Liver (tissue), 9 donors: ENCODE results near the gene PIGT. TPM values are rescaled to one million over a fixed set of nuclear protein-coding genes. Genes with fewer than 3 reads are reported as not detected.

Source experiments
- DNase-seq: peaks from one replicate; pipeline ENCODE4 v3.0.0-alpha.2; 2017; ENCODE audit warnings: low spot score
- H3K27ac ChIP-seq, 2 donors: one replicate each; pipeline ENCODE4 v1.7.0; 2013; ENCODE audit warnings: inconsistent platforms in 2 of 2, low read length in 2 of 2, control low read depth in 1 of 2, low read depth in 1 of 2, mild to moderate bottlenecking in 1 of 2
- H3K27me3 ChIP-seq, 4 donors: one replicate each; pipeline versions ENCODE4 v1.6.1 to v1.7.0; 2013; ENCODE audit warnings: low read length in 3 of 4, inconsistent platforms in 1 of 4, mild to moderate bottlenecking in 1 of 4, moderate library complexity in 1 of 4; ENCODE audit not compliant: control insufficient read depth in 4 of 4, insufficient read depth in 4 of 4
- H3K36me3 ChIP-seq, 4 donors: one replicate each; pipeline versions ENCODE4 v1.6.1 to v1.7.0; 2013; ENCODE audit warnings: low read length in 3 of 4, mild to moderate bottlenecking in 3 of 4, low read depth in 1 of 4, moderate library complexity in 1 of 4; ENCODE audit not compliant: control insufficient read depth in 4 of 4, insufficient read depth in 3 of 4
- H3K4me1 ChIP-seq, 4 donors: one replicate each; pipeline versions ENCODE4 v1.6.1 to v1.7.0; 2013; ENCODE audit warnings: low read length in 3 of 4, mild to moderate bottlenecking in 3 of 4, moderate library complexity in 1 of 4; ENCODE audit not compliant: control insufficient read depth in 4 of 4, insufficient read depth in 4 of 4
- H3K4me3 ChIP-seq, 3 donors: one replicate each; pipeline versions ENCODE4 v1.6.1 to v1.7.0; 2013; ENCODE audit warnings: low read length in 3 of 3, control low read depth in 1 of 3, low read depth in 1 of 3, mild to moderate bottlenecking in 1 of 3
- H3K9ac ChIP-seq, 2 donors: one replicate each; pipeline ENCODE4 v1.7.0; 2013; ENCODE audit warnings: low read length in 2 of 2, mild to moderate bottlenecking in 2 of 2, moderate library complexity in 2 of 2, control low read depth in 1 of 2, low read depth in 1 of 2
- H3K9me3 ChIP-seq, 4 donors: one replicate each; pipeline versions ENCODE4 v1.6.1 to v1.7.0; 2013; ENCODE audit warnings: low read length in 3 of 4; ENCODE audit not compliant: control insufficient read depth in 4 of 4
- ATF3 ChIP-seq: IDR thresholded peaks from 2 replicates; pipeline ENCODE4 v1.6.1; 2016; ENCODE audit warnings: antibody characterized with exemption
- CTCF ChIP-seq: fragments of 150-350 bp; IDR thresholded peaks from 2 replicates; pipeline ENCODE4 v1.5.1; 2017; ENCODE audit warnings: improper control_type of control experiment, low read depth, low read length; ENCODE audit not compliant: missing input control
- EGR1 ChIP-seq, 2 donors: IDR thresholded peaks; 2 replicates each; pipeline ENCODE4 v1.6.1; 2016 to 2018; ENCODE audit warnings: antibody characterized with exemption in 2 of 2, low read depth in 2 of 2
- FOXA1 ChIP-seq: IDR thresholded peaks from 2 replicates; pipeline ENCODE4 v1.6.1; 2016; ENCODE audit warnings: antibody characterized with exemption
- FOXA2 ChIP-seq: IDR thresholded peaks from 2 replicates; pipeline ENCODE4 v1.6.1; 2016; ENCODE audit warnings: antibody characterized with exemption
- GABPA ChIP-seq, 2 donors: IDR thresholded peaks in 1 of 2; conservative IDR thresholded peaks in 1 of 2; 2 replicates each; pipeline ENCODE4 v1.6.1; 2016; ENCODE audit warnings: antibody characterized with exemption in 2 of 2, mild to moderate bottlenecking in 1 of 2, moderate library complexity in 1 of 2
- HNF4A ChIP-seq, 2 donors: conservative IDR thresholded peaks; 2 replicates each; pipeline ENCODE4 v1.6.1; 2016; ENCODE audit warnings: antibody characterized with exemption in 2 of 2, mild to moderate bottlenecking in 2 of 2
- HNF4G ChIP-seq: IDR thresholded peaks from 2 replicates; pipeline ENCODE4 v1.6.1; 2016; ENCODE audit warnings: antibody characterized with exemption
- JUND ChIP-seq, 2 donors: IDR thresholded peaks; 2 replicates each; pipeline ENCODE4 v1.6.1; 2016; ENCODE audit warnings: antibody characterized with exemption in 2 of 2
- MAX ChIP-seq: IDR thresholded peaks from 2 replicates; pipeline ENCODE4 v1.6.1; 2016; ENCODE audit warnings: antibody characterized with exemption
- NR2F2 ChIP-seq: IDR thresholded peaks from 2 replicates; pipeline ENCODE4 v1.6.1; 2016; ENCODE audit warnings: antibody characterized with exemption
- RAD21 ChIP-seq, 2 donors: IDR thresholded peaks; 2 replicates each; pipeline ENCODE4 v1.6.1; 2016; ENCODE audit warnings: antibody characterized with exemption in 2 of 2, mild to moderate bottlenecking in 2 of 2
- REST ChIP-seq: IDR thresholded peaks from 2 replicates; pipeline ENCODE4 v1.6.1; 2016; ENCODE audit warnings: antibody characterized with exemption, mild to moderate bottlenecking
- RXRA ChIP-seq, 2 donors: IDR thresholded peaks; 2 replicates each; pipeline ENCODE4 v1.6.1; 2017 to 2018; ENCODE audit warnings: antibody characterized with exemption in 2 of 2, mild to moderate bottlenecking in 1 of 2
- SP1 ChIP-seq: IDR thresholded peaks from 2 replicates; pipeline ENCODE4 v1.6.1; 2018; ENCODE audit warnings: antibody characterized with exemption, mild to moderate bottlenecking
- TAF1 ChIP-seq: conservative IDR thresholded peaks from 2 replicates; pipeline ENCODE4 v1.6.1; 2016; ENCODE audit warnings: antibody characterized with exemption, mild to moderate bottlenecking
- YY1 ChIP-seq: IDR thresholded peaks from 2 replicates; pipeline ENCODE4 v1.6.1; 2016; ENCODE audit warnings: antibody characterized with exemption, mild to moderate bottlenecking
- ZBTB33 ChIP-seq: IDR thresholded peaks from 2 replicates; pipeline ENCODE4 v1.6.1; 2016; ENCODE audit warnings: antibody characterized with exemption
- WGBS: extraction: QIAGEN DNeasy Blood & Tissue Kit; methylation state at CpG from one replicate; pipeline ENCODE4 v1.1.7; 2013; 5-methylcytosine and 5-hydroxymethylcytosine counted together
- polyA plus RNA-seq, 2 donors: library from polyadenylated mRNA; stranded (reverse) in 1 of 2; unstranded in 1 of 2; fragments of 200-250 nt in 1 of 2; fragments of >200 nt in 1 of 2; fragmentation: Nextera tagmentation in 1 of 2; extraction: Ambion mirVana in 1 of 2; gene quantifications; one replicate each; pipeline versions ENCODE4 v1.2.1 to v1.2.3, GENCODE V29; 2013 to 2015
- total RNA-seq, 2 donors: library from RNA; depleted of rRNA; stranded (reverse); fragments of >200 nt; gene quantifications; one replicate each; pipeline ENCODE4 v1.2.3, GENCODE V29; 2014
- donor health status: healthy.
- donor health status: healthy.
- donor health status: healthy.
- donor health status: healthy.
- donor health status: healthy.

Gene PIGT
- total and polyA plus RNA-seq, 4 donors, result 14.4 to 64.5 (median 34.1) TPM

GRCh38 chr20:45459606-45460005, 43.7 kb downstream of the PIGT start:
- no peak overlapping the region for H3K9ac ChIP-seq
- DNase-seq, result no peak
- TF ChIP-seq HNF4G, result no peak
- no peak for TF ChIP-seq RXRA (IDR thresholded peaks at IDR 0.05)
- TF ChIP-seq ATF3, result no peak
- TF ChIP-seq GABPA (IDR thresholded peaks at IDR 0.05 in 1 of 2, conservative IDR thresholded peaks at IDR 0.05 in 1 of 2), result no peak
- TF ChIP-seq CTCF, result no peak
- no peaks in the 10 kb centered on the region for H3K9me3 ChIP-seq
- H3K27ac ChIP-seq, result no peak overlapping the region
- H3K36me3 ChIP-seq, result no peaks in the 10 kb centered on the region
- WGBS, result 75% methylated on average over 5 of the region's 5 CpGs
- peaks cover 0 to 3% (median 2%) of the 10 kb centered on the region in 4 donors for H3K27me3 ChIP-seq
- H3K4me3 ChIP-seq, result no peak overlapping the region
- no peaks in the 10 kb centered on the region for H3K4me1 ChIP-seq

GRCh38 chr20:45461225-45461624, 45.3 kb downstream of the PIGT start:
- WGBS, result 80% methylated on average over 1 of the region's 1 CpG
- Histone ChIP-seq H3K9ac (no peak overlapping the region), H3K4me3 (no peak overlapping the region), H3K36me3 (no peaks in the 10 kb centered on the region), H3K4me1 (no peaks in the 10 kb centered on the region), H3K9me3 (no peaks in the 10 kb centered on the region), H3K27me3 (peaks cover 0 to 3% (median 2%) of the 10 kb centered on the region in 4 donors), H3K27ac (no peak overlapping the region)
- DNase-seq, result no peak
- no peak for TF ChIP-seq ZBTB33
- no peak for TF ChIP-seq CTCF
- no peak for TF ChIP-seq RAD21 (IDR thresholded peaks at IDR 0.05)
- TF ChIP-seq EGR1 (IDR thresholded peaks at IDR 0.05; ENCODE audit: low read depth in 2 of 2), result no peak
- TF ChIP-seq MAX, result no peak
- TF ChIP-seq HNF4A (conservative IDR thresholded peaks at IDR 0.05), result no peak
- no peak for TF ChIP-seq RXRA (IDR thresholded peaks at IDR 0.05)
- TF ChIP-seq ATF3, result no peak
- TF ChIP-seq FOXA1, result no peak
- TF ChIP-seq HNF4G, result no peak
- no peak for TF ChIP-seq YY1
- no peak for TF ChIP-seq FOXA2
- TF ChIP-seq GABPA (IDR thresholded peaks at IDR 0.05 in 1 of 2, conservative IDR thresholded peaks at IDR 0.05 in 1 of 2), result no peak
- no peak for TF ChIP-seq REST
- TF ChIP-seq TAF1, result no peak
- no peak for TF ChIP-seq SP1
- no peak for TF ChIP-seq JUND (IDR thresholded peaks at IDR 0.05)
- TF ChIP-seq NR2F2, result no peak
